Cardiac muscle cell (in vitro differentiated cells and primary cell): ENCODE measurements around the gene COL9A3. TPM values are rescaled to one million over a fixed set of nuclear protein-coding genes. Genes with fewer than 3 reads are reported as not detected.

ENCODE experiments used
- DNase-seq, 2 donors: peaks; one replicate each; pipeline versions ENCODE4 v3.0.0 to v3.0.0-alpha.2; 2010 to 2017; ENCODE audit warnings: low read depth in 1 of 2, low spot score in 1 of 2
- H3K27ac ChIP-seq: fragments of 200-600 bp; sonication (generic); 2 replicates; pipeline ENCODE4 v1.5.1; 2016
- H3K27me3 ChIP-seq: fragments of 200-600 bp; sonication (generic); 2 replicates; pipeline ENCODE4 v1.6.0; 2016; ENCODE audit warnings: control low read depth
- H3K36me3 ChIP-seq: fragments of 200-600 bp; sonication (generic); 2 replicates; pipeline ENCODE4 v1.5.1; 2016; ENCODE audit warnings: control low read depth
- H3K4me1 ChIP-seq: fragments of 200-600 bp; sonication (generic); 2 replicates; pipeline ENCODE4 v1.8.1; 2017; ENCODE audit warnings: low read depth, mild to moderate bottlenecking, mixed run types
- H3K4me3 ChIP-seq: fragments of 200-600 bp; sonication (generic); 2 replicates; pipeline ENCODE4 v1.5.1; 2016; ENCODE audit warnings: mild to moderate bottlenecking
- H3K9me3 ChIP-seq: fragments of 200-600 bp; sonication (generic); 2 replicates; pipeline ENCODE4 v1.5.1; 2017; ENCODE audit warnings: low read depth, mild to moderate bottlenecking, control low read depth
- CTCF ChIP-seq: IDR thresholded peaks from 2 replicates; pipeline ENCODE4 v1.5.1; 2012; ENCODE audit warnings: low read depth, mild to moderate bottlenecking, low read length
- polyA plus RNA-seq: library from polyadenylated mRNA; unstranded; fragments of >200 nt; fragmentation: Nextera tagmentation; extraction: Ambion mirVana; gene quantifications from 2 replicates; pipeline ENCODE4 v1.2.1, GENCODE V29; 2016
- total RNA-seq: library from RNA; depleted of rRNA; stranded (reverse); fragments of >200 nt; gene quantifications from 2 replicates; pipeline ENCODE4 v1.2.3, GENCODE V29; 2016

COL9A3 gene
- total and polyA plus RNA-seq, 2 experiments from 2014 or later: 6.4 to 10.3 TPM

DNA sequence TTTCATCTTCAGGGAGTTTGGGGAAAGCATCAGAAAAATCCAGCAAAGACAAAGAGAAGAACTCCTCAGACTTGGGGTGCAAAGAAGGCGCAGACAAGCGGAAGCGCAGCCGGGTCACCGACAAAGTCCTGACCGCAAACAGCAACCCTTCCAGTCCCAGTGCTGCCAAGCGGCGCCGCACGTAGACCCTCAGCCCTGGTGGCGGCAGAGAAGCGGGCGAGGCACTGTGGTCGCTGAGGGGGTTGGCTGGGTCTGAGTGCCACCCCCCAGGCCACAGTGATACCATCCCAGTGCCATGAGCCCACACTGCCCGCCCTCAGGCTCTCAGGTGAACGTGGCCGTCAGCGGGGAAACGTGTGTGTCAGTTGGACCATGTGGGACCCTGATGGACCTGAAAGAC, 17.4 kb upstream of the COL9A3 start:
- no peak for DNase-seq
- peaks cover 23% of the 10 kb centered on the region for H3K36me3 ChIP-seq

DNA sequence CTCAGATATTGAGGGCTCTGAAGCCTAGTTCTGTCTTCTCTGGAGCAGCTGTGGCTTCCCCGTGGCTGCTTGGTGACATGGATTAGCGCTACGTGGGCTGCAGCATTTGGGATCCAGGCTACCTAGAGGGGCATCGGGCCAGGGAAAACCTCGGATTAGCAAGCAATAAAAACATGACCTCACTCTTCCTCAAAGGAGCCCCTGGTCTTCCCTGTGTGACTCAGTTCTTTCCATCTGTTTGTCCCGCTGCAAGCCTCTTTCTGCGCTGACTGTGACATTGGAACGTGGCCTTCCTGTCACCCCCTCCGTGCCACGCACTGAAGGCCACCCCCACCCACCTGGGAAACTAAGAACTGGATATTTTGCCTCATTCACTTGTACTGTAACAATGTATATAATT, 17.0 kb upstream of the COL9A3 start:
- Histone ChIP-seq H3K27ac (no peak overlapping the region), H3K36me3 (peaks cover 23% of the 10 kb centered on the region), H3K9me3 (no peaks in the 10 kb centered on the region), H3K4me3 (no peak overlapping the region), H3K4me1 (peaks cover 3% of the 10 kb centered on the region), H3K27me3 (no peaks in the 10 kb centered on the region)
- DNase-seq: no peak
- no peak for TF ChIP-seq CTCF

More for the DNA sequence above, 17.4 kb upstream of the COL9A3 start:
- Histone ChIP-seq H3K4me3 (no peak overlapping the region), H3K4me1 (peaks cover 3% of the 10 kb centered on the region), H3K27ac (no peak overlapping the region), H3K27me3 (no peaks in the 10 kb centered on the region), H3K9me3 (no peaks in the 10 kb centered on the region)
- no peak for TF ChIP-seq CTCF

GRCh38 chr20:62800314-62801259, 16.3 kb upstream of the COL9A3 start:
- no peak overlapping the region for H3K27ac ChIP-seq
- no peak for DNase-seq
- no peak overlapping the region for H3K4me3 ChIP-seq

DNA sequence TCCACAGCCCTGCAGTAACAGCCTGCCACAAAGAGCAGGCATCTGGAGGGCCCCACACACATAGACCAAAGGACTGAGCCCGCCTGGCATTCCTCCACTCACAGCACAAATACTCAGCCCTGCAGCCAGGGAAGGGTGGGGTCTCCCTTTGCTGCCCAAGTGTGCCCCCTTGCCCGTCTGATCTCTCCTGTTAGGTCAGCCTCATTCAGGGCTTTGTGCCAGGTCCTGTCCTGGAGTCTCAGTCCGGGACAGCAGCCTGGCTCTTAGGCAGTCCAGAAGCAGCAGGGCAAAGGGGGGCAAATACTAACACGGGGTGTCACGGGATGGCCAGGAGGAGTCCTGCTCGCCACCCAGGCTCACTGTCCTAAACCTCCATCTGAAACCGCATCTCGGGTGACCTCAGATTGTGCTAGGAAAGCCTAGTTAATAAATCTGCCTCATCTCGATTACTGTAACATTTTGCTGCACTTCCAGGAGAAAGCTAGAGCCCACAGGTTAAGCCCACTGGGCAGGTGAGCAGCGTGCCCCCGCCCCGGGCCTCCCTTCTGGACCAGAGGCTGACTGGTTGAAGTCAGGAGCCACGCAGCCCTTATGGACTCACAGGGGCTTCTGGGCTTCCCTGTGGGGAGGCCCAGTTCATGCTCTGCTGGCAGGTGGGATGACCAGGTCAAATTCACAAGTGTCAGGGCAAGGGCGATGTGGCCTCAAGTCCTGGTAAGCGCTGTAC, 15.4 kb upstream of the COL9A3 start:
- H3K36me3 ChIP-seq: peaks cover 23% of the 10 kb centered on the region
- DNase-seq: no peak

More at GRCh38 chr20:62800314-62801259, 16.3 kb upstream of the COL9A3 start:
- no peaks in the 10 kb centered on the region for H3K9me3 ChIP-seq
- H3K36me3 ChIP-seq: peaks cover 23% of the 10 kb centered on the region
- H3K27me3 ChIP-seq: no peaks in the 10 kb centered on the region
- H3K4me1 ChIP-seq: peaks cover 4% of the 10 kb centered on the region
- TF ChIP-seq CTCF: no peak

More for the DNA sequence above, 15.4 kb upstream of the COL9A3 start:
- Histone ChIP-seq H3K27ac (no peak overlapping the region), H3K27me3 (no peaks in the 10 kb centered on the region), H3K4me1 (peaks cover 8% of the 10 kb centered on the region), H3K9me3 (no peaks in the 10 kb centered on the region), H3K4me3 (no peak overlapping the region)
- TF ChIP-seq CTCF: no peak
